SHP77 (cell line): ENCODE data around the gene GRIP2.

Source experiments
- DNase-seq, 2 experiments: peaks; one replicate each; lab custom pipeline; 2025; lab: John Stamatoyannopoulos, UW

The GRIP2 gene

DNA sequence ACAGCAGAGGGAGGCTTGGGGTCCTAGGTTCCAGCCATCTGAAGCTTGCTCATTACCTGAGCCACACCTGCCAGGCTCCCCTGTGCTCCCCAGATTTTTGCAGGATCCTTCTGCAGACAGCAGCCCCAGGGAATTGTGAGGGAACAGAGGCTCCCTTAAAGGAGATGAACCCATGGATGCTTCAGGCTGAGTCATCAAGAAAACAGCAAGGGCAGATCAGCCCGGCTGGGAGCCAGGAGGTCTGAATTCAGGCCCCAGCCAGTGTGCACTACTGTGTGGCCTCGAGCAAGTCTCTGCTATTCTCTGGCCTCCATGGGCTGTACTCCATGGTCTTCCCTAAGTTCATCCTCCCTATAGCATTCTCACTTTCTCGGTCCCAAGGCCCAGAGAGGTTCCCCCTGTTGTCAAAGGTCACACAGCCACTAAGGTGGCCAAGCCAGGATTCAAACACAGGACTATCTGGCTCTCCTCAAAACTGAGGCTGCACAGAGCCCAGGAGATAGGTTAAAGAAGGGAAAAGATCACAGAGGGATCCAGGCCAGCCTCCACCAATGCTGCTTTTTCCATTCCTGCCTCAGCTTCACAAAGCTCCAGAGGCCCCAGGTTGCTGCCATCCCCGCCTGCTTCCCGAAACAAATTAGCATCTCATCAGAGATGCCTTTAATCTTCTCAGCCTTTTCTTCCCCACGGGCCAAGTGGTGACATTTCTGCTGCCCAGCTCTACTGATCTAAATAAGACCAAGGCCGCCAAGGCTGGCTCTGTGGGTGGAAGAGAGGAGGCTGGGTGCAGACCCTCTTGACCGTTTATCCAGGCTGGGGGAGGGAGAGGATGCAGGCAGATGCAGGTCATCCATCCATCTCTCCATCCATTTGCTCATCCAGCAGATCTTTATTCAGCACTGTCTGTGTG is 21.2 kb upstream of the GRIP2 start:
- DNase-seq: no peak

DNA sequence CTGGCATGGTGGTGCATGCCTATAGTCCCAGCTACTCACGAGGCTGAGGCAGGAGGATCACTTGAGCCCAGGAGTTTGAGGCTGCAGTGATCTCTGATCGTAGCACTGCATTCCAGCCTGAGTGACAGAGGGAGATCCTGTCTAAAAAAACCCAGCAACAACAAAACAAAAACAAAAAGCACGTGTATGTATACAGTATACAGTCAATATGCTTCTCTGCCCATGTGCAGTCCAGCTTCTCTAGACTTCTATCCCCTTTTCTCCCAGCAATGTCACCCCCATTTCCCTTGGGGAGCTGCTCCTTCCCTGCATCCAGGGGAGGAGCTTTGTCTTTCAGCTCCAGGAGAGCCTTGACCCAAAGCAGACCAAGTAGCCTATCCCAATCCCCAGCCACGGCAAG is 20.0 kb upstream of the GRIP2 start:
- DNase-seq: no peak

DNA sequence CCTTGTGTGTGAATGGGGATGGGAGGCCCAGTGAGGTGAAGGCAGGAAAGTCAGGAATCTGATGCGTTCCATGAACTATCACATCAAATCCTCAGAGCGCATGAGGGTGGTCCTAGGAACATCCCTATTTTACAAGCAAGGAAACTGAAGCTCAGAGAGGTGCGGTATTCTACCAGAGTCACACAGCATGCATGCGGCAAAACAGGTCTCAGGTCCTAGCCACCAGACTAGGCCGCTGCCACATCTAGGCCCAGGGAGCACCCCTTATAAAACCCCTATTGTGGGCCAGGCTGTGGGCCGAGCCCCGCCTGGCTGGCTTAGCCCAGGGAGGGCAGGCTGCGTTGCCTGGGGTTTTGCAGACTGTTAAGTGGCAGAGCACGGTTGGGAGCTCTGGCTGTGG is 17.9 kb upstream of the GRIP2 start:
- no peak for DNase-seq

DNA sequence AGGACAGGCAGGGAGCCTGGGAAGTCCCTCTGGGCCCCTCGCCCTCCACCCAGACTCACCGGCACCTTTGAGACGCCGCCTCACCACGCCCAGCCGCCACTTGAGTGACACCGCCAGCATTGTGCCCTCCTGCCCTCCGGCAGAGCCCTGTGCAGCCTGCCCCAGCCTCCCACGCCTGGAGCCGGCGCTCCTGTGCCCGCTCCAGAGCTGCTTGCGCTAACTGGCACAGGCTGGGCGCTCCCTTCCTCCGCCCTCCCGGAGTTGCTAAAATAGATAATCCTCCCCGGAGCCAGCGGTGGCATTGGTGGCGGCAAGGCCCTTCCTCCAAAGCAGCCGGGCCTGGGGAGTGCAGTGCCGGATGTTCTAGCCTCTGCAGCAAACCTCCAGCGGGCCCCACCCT is 15.7 kb upstream of the GRIP2 start:
- no peak for DNase-seq

DNA sequence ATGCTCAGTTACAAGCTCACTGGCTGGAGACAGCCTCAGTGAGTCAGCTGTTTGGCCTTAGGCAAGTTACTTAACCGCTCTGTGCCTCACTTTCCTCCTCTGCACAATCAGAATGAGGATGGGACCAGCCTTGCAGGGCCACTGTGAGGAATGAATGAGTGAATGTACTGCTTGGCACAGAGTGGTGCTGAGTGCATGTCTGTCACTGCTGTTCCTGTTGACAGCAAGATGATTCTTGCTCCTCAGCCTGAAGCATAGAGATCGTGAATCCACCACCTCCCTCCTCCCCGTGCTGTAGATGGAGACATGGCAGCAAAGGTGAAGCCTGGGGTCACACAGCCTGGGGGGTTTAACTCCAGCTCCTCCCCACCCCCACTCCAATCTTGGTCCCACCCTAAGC is 14.6 kb upstream of the GRIP2 start:
- no peak for DNase-seq

DNA sequence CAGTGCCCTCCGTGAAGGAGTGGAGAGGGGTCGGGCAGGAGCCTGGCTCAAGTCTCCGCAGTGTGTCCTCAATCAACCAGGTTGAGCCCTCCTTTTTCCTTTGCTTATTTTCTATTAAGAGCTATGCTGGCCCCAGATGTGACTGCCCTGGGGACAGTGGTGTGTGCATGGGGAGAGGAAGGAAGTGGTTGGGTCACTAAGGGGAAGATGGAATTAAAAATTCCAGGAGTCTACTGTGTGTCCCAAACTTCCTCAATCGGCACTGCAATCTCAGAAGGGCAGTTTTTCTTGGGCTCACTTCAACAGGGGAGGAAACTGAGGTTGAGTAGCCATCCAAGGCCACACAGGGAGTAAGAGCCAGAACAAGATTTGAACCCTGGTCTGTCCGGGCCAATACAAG is 13.7 kb upstream of the GRIP2 start:
- no peak for DNase-seq

DNA sequence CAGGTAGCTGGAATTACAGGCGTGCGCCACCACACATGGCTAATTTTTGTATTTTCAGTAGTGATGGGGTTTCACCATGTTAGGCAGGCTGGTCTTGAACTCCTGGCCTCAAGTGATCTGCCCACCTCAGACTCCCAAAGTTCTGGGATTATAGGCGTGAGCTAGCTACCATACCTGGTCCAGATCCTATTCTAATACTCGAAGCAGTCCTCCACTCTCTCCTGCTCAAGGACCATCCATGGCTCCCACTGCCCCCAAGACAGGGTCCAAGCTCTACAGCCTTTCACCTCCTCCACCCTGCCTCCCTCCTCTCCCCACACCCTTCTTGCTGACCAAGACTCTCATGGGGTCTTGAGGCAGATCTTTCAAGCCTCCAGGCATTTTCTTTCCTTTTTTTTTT is 12.6 kb upstream of the GRIP2 start:
- no peak for DNase-seq

DNA sequence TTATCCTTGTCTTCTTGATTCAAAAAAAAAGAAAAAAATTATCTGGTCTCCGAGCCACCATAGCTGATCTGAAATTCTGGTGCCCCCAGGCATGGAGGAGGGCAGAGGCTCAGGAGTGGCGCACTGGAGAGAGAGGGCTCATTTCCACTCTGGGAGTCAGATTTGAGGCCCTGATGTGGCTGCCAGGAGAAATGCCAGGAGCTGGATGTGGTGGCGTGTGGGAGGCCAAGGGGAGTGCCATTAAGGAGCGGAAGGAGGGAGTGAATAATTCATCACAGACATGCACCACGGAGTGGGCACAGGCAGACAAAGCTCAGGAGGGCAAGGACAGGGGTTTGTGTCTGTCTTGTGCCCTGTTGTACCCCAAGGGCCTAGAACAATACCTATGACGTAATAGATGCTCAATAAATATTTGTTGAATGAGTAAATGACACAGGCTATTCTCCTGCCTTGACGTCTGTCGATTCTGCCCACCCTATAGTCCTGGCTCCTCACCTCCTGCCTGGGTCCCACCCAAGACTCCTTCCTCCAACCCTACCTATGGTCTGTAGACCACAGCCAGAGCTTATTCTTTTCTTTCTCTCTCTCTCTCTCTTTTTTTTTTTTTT is 12.0 kb upstream of the GRIP2 start:
- no peak for DNase-seq

DNA sequence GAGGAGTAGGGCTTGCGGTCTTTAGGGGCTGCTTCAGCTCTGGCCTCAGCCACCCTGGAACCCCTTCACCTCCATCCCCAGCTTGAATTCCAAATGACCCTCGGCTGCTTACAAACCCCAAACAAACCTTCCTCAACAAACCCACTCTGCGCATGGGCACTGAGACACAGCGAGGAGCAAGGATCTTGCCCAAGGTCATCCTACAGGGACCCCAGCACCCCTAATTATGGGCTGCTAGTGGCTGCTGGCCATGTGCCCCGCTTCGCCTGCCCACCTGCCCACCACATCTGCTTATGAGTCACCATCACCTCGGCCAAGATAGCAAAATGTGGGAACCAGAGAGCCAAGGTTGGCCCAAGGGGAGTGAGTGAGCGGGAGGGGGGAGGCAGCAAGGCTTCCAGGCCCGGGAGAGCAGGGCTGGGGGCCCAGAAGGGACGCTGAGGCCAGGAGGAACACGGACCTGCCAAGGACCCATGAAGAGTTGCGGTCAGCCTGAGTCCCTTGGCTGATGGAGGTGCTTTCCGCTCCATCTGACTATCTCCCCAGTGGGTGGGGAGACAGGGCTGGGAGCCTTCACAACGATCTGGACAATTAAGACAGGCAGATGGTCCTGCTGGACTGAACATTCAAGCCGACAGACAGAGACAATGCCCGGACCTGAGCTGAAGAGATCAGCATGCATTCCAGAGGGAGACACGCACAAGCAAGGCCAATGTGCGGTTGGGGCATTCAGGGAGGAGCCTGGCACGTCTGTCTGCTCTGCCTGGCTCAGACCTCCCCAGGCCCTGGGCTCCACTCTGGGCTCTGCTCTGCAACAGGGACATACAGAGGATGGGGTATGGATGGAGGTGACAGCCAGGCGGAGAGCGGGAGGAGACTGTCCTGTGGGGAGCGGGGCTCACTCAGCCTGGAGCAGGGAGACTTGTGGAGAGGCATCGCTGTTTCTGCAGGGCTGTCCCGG is 10.8 kb upstream of the GRIP2 start:
- no peak for DNase-seq

DNA sequence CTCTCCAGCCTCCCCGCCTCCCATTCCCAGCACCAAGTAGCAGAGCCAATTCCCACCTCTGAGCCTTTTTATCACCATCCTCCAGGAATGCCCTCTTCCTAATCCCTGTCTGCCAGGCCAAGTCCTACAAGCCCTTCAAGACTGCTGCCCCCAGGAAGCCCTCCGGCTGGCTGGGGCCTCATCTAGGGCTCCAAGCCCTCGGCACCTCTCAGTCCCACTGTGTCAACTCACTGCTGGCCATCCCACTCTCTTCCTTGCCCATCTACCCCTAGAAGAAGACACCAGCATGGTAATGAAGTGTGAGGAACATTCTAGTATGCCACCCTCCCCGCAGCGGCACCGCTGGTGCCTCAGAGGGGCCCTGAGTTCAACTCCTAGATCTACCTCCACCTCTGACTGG is 10.0 kb upstream of the GRIP2 start:
- no peak for DNase-seq

DNA sequence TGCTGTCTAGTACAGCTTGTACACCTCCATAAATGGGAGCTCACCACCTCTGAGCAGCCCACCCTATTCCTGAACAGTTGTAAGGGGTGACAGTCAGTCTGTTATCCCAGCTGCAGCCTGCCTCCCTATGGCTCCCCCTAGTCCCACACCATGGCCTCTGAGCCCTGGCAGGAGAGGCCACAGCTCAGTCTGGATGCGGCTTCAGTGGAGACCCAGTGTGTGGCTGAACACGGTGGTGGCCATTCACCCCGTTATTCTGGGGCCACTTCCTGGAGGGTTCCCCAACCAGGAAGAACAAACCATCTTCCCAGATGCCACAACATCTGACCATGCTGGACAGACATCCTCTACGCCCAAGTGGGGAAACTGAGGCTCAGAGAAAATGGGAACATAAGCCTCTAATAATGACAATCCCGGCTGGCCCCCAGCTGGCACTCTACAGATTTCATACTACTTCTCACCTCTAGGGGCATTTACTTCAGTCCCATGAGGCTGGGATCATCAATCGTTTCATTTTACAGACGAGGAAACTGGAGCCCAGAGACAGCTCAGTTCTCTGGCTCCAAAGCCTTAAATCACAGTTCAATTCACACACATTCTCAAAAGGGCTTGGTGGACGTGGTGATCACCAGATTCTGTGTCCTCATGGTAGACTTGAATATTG is 9.2 kb upstream of the GRIP2 start:
- peak; percentile 4 to 23 for DNase-seq

DNA sequence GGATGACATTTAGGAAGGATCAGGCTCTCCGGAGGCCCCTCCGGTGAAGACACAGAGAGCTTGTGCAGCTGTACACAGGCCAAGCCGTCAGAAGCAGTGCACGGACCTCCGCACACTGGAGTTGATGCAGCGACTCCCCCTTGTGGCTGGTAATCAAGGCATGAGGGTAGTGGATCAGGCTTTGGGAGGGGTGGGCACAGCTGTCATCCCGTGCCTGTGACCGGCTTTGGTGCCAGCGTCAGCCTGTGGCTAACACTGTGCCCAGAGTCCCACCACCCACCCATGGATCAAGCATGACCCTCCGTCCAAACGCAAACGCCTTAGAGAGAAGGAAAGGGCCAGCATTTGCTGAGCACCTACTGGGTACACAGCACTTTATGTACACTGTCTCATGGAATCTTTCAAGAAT is 8.2 kb upstream of the GRIP2 start:
- peak; percentile 61 to 69 for DNase-seq

DNA sequence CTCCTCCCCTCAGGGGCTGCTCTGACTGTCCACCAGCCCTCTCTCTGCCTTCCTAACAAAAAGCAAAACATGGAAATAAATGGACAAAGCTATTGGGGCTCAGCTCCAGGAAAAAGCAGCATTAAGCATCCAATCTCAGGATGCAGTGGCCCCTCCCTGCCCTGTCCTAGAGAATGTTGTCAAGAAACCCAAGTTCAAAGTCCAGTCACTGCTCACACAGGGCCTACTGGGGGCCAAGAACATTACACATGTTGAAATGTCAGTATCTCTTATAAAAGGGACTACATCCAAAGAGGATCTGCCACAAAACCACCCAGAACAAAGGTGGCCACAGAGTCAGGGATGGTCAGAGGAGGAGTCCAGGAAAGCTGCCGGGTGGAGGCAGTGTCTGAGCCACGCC is 7.6 kb upstream of the GRIP2 start:
- DNase-seq: no peak

DNA sequence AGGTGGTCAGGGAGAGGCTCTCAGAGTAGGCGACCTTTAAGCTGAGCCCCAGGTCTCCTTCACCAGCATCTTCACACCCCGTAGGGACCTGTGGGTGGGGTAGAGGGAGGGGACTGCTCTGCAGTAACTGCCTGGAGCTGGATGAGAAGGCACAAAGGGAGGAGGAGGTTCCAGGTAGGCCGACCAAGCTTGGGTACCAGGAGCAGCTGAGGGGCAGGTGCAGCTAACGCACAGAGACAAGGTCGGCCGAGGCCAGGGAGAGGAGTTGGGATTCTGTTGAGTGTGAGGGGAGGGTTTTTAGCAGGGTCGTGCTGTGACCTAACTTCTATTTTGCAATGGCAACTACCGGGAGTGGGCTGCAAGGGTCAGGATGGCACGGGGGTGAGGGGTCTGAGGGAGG is 5.9 kb upstream of the GRIP2 start:
- DNase-seq: no peak

DNA sequence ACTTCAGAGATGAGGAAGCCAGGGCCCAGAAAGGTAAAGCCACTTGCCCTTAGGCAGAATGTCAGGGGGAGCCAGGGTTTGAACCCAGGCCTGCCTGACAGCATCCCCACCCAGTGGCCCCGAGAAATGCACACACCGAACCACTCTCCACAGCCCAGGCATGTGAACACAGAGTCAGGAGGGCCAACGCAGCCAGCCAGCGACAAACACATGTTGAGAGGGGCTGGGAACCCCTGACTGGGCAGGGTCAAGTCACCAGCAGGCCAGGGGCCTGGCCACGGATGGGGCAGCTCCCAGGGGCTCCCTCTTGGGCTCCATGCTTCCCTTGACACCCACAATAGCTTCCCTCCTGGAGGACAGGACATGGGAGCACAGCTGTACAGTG is 5.1 kb upstream of the GRIP2 start:
- no peak for DNase-seq

DNA sequence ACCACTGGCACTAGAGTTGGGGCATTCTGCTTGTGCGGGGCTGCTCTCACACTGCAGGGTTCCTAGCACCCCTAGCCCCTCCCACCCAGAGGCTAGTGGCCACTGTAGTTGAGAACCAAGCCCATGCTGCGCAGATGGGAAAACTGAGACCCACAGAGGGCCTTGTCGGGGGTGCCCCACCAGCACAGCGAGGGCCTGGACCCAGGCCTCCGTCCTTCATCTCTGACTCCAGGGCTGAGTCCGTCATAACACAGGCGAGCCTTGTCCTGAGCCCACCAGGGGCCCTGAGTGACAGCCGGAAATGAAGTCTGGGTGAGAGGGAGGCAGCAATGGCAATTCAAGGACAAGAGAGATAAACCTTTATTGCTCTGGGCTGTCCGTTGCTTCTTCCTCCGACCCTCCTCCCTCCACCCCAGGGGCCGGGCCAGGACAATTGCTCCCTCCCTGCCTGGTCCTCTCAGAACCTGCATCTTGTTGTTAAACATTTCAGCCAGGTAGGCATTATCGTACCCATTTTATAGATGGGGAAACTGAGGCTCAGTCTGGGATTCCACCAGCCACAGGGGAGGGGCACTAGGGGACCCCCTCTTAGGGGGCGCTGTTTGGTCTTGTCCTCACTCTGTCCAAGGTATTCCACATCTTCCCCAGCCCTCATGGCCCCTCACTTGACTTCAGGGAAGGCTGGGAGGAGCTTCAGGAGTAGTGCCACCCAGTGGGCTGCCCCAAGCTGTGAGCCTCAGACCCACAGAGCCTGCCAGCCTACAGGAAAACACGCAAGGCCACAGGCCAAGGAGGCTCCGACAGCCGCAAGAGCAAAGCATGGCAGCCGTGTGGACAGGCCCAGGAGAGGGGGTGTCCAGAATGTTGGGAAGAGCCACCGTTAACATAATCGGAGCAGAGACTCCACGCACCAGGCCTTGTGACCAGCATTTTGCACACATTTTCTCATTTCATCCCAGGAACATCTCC is 4.4 kb upstream of the GRIP2 start:
- DNase-seq: no peak

DNA sequence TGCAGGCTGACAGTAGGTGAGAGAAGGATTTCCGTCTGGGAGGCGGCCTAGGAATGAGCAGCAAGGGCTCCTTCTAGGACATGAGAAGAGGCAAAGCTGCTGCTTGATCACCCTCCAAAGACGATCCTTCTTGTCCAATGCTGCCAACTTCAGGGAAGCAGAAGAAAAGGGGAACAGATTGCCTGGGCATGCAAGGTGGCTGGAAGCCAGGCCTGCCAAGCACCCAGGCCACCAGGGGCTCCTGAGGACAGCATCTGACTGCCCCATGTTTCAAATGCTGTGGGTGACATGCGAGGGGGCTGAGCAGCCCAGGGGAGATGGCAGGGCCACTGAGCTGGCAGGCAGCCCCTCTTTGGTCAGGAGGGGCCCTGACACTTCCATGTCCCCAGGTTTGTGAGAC is 3.3 kb upstream of the GRIP2 start:
- no peak for DNase-seq

DNA sequence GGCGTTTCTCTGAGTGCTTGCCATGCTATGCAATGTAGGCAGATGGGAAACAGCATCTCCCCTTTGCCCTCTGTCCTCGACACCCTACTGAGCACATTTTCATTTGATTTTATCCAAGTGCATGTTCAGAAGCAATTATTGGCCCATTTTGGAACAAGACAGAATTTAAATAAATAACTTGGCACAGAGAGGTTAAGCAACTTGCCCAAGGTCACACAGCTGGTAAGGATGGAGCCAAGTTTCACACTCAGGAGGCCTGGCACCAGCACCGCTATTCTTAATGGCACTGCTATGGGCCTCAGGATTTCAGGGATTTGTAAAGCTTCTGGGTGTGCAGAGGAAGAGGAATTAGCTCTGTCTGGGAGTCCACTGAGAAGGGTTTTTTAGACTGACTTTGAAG is 2.5 kb upstream of the GRIP2 start:
- DNase-seq: no peak

DNA sequence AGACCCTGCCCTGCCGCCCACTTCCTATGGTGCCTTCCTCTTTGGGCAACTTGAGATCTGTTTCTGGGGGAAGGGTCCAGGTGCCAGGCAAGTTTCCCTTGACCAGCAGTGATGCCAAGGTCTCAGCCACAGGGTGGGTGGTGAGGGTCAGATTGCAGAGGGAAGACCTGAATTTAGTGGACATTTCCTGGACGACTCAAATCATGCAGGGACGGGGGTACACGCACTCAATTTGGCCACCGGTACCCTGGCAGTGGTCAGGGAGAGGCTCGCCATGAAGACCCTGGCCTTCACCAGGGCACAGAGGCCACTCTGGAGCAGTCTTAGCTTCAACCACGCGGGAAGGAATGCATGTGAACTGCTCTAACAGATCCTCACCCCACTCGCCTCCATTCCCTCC is 1.5 kb upstream of the GRIP2 start:
- DNase-seq: no peak

DNA sequence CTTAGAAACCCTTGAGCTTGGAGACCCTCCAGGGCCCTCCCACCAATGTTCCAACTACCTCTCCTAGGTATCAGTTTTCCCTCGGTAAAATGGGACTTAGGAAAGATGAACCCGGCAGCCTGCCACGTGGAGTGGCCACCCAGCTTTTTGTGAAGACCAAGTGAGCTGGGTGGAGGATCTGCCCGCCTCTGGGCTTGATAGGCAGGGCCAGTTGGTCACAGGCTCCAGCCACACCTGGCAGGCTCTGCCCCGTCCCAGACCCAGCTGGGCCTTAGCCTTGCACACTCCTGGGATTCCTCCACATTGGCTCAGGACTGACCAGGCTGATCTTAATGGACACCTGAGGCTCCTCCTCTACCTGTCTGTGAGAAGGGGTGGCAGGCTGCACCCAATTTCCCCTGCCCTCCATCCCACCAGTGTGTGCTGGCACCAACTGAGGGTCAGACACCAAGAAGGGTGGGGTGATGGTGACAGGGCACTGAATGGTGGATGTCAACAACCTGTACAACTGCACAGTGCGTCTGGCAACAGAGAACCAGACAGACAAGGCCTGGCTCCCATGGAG is 761 bp upstream of the GRIP2 start:
- no peak for DNase-seq

DNA sequence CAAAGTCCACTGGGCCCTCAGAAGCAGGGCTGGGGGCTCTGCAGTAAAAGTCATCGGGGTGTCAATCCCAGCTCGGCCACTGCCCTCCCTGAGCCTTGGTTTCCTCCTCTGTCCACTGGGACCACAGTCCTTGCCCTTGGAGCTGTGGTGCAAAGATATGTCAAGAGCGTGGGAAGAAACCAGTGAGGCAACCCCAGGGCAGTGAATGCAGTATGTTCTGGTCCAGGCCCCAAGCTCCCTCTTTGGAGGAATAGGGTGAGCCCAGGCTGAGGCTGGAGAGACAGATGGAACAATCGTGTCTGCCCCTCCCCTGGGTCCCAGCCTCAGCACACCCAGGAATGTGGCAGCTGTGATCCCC is 779 bp downstream of the GRIP2 start:
- no peak for DNase-seq
